ENCODE results near the gene CD58.

The CD58 gene

DNA sequence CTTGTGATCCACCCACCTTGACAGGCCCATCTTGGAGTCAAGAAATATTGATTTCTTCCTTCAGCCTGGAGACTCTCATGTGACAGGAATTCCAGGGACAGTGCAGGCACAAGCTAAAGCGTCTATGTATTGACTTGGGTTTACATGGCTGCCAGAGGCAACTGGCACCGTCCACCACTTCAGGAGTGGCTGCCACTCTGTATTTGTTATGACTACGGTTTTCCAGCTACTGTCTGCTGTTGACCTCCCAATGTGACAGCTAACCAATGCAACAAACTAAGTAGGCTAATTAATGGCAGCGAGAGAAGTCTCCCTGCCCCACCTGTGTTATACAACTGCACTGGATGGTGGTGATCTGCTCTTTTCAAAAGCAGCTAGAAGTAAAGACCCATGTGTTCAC lies 56.9 kb downstream of the CD58 start:
- no peaks in the 10 kb centered on the region for H3K36me3 ChIP-seq (ENCODE audit: insufficient read depth, low read depth, low read length)
- H3K9ac ChIP-seq (ENCODE audit: low read depth, low read length): no peak overlapping the region
- no peak overlapping the region for H3K4me3 ChIP-seq (ENCODE audit: low read length)
- no peaks in the 10 kb centered on the region for H3K9me3 ChIP-seq (ENCODE audit: insufficient read depth, low read depth, low read length)
- H3K4me1 ChIP-seq (ENCODE audit: insufficient read depth, low read length): no peaks in the 10 kb centered on the region
- H3K27me3 ChIP-seq (ENCODE audit: insufficient read depth, low read length): no peaks in the 10 kb centered on the region
- H3K27ac ChIP-seq (ENCODE audit: low read length): no peak overlapping the region

DNA sequence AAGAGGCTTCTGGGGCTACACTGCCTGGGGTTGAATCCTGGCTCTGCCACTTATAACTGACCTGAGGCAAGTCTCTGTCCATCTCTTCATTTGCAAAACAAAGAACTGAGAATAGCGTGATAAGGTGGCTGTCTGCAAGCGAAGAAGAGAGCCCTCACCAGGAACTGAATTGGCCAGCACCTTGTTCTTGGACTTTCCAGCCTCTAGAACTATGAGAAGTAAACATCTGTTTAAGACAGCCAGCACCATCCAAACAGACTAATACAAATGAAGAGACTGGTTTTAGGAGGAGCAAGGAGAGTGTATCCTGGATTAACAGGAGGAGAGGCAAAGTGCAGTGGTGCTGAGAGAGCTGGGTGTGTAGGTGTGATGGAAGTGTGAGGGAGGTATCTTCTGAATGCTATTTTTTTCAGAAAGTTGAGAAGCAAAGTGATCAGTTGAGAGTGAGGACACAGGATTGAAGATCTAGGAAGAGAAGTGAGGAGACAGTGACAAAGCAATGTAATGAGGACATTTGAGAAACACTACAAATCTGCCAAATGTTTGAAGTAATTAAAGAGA lies 59.3 kb downstream of the CD58 start:
- no peak overlapping the region for H3K27ac ChIP-seq (ENCODE audit: low read length)
- H3K36me3 ChIP-seq (ENCODE audit: insufficient read depth, low read depth, low read length): no peaks in the 10 kb centered on the region
- H3K4me1 ChIP-seq (ENCODE audit: insufficient read depth, low read length): no peaks in the 10 kb centered on the region
- H3K27me3 ChIP-seq (ENCODE audit: insufficient read depth, low read length): no peaks in the 10 kb centered on the region
- no peak overlapping the region for H3K4me3 ChIP-seq (ENCODE audit: low read length)
- H3K9ac ChIP-seq (ENCODE audit: low read depth, low read length): no peak overlapping the region
- no peaks in the 10 kb centered on the region for H3K9me3 ChIP-seq (ENCODE audit: insufficient read depth, low read depth, low read length)

DNA sequence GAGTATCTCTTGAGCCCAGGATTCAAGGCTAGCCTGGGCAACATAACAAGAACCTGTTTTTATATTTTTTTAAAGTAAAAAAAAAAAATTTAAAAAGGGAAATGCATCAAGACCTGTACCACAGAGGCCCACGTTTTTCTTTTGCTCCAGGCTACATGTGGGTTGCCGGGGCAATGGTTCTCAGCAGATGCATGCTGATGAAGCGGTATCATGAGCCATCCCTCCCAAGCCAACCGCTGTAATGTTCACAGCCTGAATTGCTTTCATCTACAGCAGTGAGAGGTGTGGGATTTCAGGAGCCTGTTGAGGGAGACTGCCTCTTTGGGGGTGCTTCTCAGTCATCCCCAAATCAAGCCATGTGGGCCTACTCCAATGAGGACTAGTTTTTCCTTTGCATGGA lies 60.5 kb downstream of the CD58 start:
- Histone ChIP-seq H3K27me3 (ENCODE audit: insufficient read depth, low read length) (no peaks in the 10 kb centered on the region), H3K9me3 (ENCODE audit: insufficient read depth, low read depth, low read length) (no peaks in the 10 kb centered on the region), H3K4me3 (ENCODE audit: low read length) (no peak overlapping the region), H3K4me1 (ENCODE audit: insufficient read depth, low read length) (no peaks in the 10 kb centered on the region), H3K9ac (ENCODE audit: low read depth, low read length) (no peak overlapping the region), H3K36me3 (ENCODE audit: insufficient read depth, low read depth, low read length) (no peaks in the 10 kb centered on the region), H3K27ac (ENCODE audit: low read length) (no peak overlapping the region)

DNA sequence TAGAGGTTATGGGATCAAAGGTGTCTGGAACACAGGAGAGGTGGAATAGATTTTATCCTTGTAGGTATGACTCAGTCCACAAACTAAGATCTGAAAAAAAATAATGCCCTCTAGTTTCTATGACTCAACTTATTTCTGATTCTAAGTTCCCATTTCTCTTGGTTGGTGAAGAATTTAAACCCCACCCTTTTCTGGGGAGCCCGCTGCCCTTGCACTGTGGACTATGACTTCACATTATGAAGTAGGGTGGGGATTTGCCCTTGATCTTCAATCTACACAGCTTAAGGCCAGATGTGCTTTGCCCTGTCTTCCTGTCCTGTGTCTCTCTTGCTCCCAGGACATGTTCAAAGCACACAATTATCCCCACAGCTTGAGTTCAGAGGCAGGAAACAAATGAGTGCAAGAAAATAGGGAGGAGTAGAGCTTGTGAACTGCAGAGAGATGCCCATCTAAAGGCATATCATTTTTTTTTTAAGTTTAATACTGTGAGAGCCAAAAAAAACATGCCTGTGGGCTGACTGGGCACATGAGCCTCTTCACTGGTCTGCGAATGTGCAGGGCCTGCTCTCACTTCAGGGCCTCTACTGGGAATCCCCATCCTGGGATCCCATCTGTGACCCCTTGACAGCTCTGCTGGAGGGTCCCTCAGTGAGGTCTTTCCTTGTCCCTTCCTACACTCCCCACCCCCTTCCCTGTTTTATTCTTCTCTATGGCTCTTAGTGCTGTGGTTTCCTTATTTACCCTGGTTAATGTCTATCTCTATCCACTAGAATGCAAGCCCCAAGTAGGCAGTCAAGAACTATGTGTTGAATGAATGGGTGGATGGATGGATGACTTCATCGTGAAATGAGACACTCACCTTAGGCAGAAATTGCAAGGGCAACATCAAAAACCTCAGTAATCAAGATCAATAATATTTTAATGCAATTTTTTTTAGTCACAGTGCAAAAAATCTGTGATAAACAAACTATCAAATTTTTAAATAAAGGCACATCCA lies 61.5 kb downstream of the CD58 start:
- Histone ChIP-seq H3K9ac (ENCODE audit: low read depth, low read length) (no peak overlapping the region), H3K4me1 (ENCODE audit: insufficient read depth, low read length) (no peaks in the 10 kb centered on the region), H3K4me3 (ENCODE audit: low read length) (no peak overlapping the region)

DNA sequence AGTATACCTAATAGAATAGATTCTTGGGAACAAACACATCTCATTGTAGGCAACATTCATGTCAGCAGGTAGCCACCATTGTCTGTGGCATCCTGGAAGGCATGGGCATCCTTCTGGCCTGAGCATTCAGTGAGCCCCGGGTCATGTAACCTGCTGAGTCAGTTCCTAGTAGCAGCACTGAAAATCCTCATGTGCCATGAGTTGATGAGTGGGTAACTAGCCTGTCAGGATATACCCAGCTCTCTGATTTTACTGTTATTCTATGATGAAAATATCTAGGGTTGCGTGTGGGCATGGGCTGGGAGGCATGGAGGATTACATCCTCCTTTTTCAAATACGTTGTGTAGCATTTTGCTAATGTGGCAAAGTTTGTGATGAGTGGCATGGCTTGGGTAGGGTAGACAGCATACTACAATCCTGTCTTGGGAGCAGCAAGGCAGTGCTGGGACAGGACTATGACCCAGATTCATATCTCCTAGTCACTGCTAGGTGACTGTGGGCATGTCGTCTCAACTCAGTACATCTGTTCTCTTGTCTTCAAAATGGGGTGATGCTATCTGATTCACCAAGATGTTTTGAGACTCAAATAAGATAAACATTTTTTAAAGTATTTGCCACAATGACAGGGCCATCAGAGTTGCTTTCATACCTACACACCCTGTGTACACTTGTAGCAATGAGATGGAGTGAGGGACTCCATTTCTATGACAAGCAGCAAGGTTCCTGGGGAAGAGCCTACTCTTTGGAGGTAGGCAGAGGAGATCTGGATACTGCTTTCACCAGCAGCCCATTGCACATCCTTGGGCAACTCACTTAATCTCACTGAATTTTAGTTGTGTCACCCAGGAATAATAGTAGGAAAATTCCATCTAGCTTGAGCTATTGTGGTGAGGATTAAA lies 62.5 kb downstream of the CD58 start:
- no peaks in the 10 kb centered on the region for H3K4me1 ChIP-seq (ENCODE audit: insufficient read depth, low read length)
- no peaks in the 10 kb centered on the region for H3K9me3 ChIP-seq (ENCODE audit: insufficient read depth, low read depth, low read length)
- no peak overlapping the region for H3K27ac ChIP-seq (ENCODE audit: low read length)
- H3K4me3 ChIP-seq (ENCODE audit: low read length): no peak overlapping the region
- H3K9ac ChIP-seq (ENCODE audit: low read depth, low read length): no peak overlapping the region
- H3K27me3 ChIP-seq (ENCODE audit: insufficient read depth, low read length): no peaks in the 10 kb centered on the region
- H3K36me3 ChIP-seq (ENCODE audit: insufficient read depth, low read depth, low read length): no peaks in the 10 kb centered on the region

More for the DNA sequence above, 61.5 kb downstream of the CD58 start:
- no peaks in the 10 kb centered on the region for H3K36me3 ChIP-seq (ENCODE audit: insufficient read depth, low read depth, low read length)
- H3K27me3 ChIP-seq (ENCODE audit: insufficient read depth, low read length): no peaks in the 10 kb centered on the region
- H3K9me3 ChIP-seq (ENCODE audit: insufficient read depth, low read depth, low read length): no peaks in the 10 kb centered on the region
- no peak overlapping the region for H3K27ac ChIP-seq (ENCODE audit: low read length)

DNA sequence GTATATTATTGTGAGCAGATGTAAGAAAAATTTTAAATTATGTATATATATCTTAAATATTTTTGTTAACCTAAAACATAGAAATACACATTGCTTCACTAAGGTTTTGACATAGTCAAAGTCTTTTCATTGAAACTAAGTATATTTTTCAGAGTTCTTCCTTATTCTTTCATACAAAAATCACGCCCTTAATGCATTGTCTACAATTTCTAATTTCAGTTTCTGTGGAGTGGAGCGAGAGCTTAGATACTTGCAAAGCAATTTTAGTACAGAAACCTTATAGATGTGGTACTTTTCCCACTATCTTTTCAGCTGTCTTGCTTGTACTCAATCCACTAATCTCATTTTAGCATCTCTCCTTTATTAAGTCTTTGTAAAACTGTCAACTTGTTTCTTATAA lies 63.2 kb downstream of the CD58 start:
- no peak overlapping the region for H3K27ac ChIP-seq (ENCODE audit: low read length)
- no peaks in the 10 kb centered on the region for H3K27me3 ChIP-seq (ENCODE audit: insufficient read depth, low read length)

GRCh38 chr1:116506132-116507004 lies 64.5 kb downstream of the CD58 start:
- Histone ChIP-seq H3K36me3 (ENCODE audit: insufficient read depth, low read depth, low read length) (no peaks in the 10 kb centered on the region), H3K27me3 (ENCODE audit: insufficient read depth, low read length) (no peaks in the 10 kb centered on the region), H3K4me3 (ENCODE audit: low read length) (no peak overlapping the region), H3K9me3 (ENCODE audit: insufficient read depth, low read depth, low read length) (no peaks in the 10 kb centered on the region), H3K27ac (ENCODE audit: low read length) (no peak overlapping the region), H3K9ac (ENCODE audit: low read depth, low read length) (no peak overlapping the region), H3K4me1 (ENCODE audit: insufficient read depth, low read length) (no peaks in the 10 kb centered on the region)

More for the DNA sequence above, 63.2 kb downstream of the CD58 start:
- Histone ChIP-seq H3K9me3 (ENCODE audit: insufficient read depth, low read depth, low read length) (no peaks in the 10 kb centered on the region), H3K9ac (ENCODE audit: low read depth, low read length) (no peak overlapping the region), H3K4me1 (ENCODE audit: insufficient read depth, low read length) (no peaks in the 10 kb centered on the region), H3K36me3 (ENCODE audit: insufficient read depth, low read depth, low read length) (no peaks in the 10 kb centered on the region), H3K4me3 (ENCODE audit: low read length) (no peak overlapping the region)

- Histone ChIP-seq H3K4me3 (ENCODE audit: low read length) (no peak overlapping the region), H3K36me3 (ENCODE audit: insufficient read depth, low read depth, low read length) (no peaks in the 10 kb centered on the region), H3K27ac (ENCODE audit: low read length) (no peak overlapping the region), H3K27me3 (ENCODE audit: insufficient read depth, low read length) (no peaks in the 10 kb centered on the region), H3K9me3 (ENCODE audit: insufficient read depth, low read depth, low read length) (no peaks in the 10 kb centered on the region), H3K4me1 (ENCODE audit: insufficient read depth, low read length) (no peaks in the 10 kb centered on the region), H3K9ac (ENCODE audit: low read depth, low read length) (no peak overlapping the region)
Observed at GRCh38 chr1:116504308-116505156, 66.3 kb downstream of the CD58 start.

DNA sequence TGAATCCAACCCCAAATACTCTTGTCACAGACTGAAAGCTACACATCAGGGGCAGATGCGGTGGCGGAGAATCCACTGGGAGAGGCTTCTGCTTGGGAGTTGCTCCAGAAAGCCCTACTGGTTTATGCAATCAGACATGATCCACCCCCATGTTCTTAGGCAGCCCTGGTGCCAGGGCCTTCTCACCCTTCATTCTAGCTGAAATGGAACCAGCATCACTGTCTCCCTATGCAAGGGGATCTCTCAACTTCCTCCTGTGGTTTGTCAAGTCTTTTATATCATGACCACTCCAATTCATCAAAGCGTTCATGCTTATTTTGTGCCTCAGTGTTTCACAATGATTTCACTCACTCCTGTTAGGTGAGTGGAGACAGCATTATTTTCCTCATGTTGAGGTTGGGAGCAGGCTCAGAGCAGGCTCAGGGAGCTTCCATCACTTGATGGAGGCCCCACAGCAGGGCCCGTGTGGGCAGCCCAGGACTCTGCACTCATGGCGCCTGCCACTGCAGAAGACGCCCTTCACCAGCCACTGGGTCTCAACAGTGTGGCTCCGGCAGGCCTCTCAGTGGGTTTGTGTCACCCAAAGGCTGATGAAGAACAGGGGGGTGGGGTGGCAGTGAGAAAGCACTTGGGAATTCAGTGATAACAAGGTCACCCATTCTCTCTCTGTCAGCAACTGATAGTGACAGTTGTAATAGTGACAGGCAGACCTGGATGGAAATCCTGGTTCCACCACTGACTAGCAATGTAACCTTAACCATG lies 67.1 kb downstream of the CD58 start:
- H3K4me1 ChIP-seq (ENCODE audit: insufficient read depth, low read length): no peaks in the 10 kb centered on the region
- no peak overlapping the region for H3K27ac ChIP-seq (ENCODE audit: low read length)
- H3K36me3 ChIP-seq (ENCODE audit: insufficient read depth, low read depth, low read length): no peaks in the 10 kb centered on the region
- no peak overlapping the region for H3K9ac ChIP-seq (ENCODE audit: low read depth, low read length)
- H3K9me3 ChIP-seq (ENCODE audit: insufficient read depth, low read depth, low read length): no peaks in the 10 kb centered on the region
- no peaks in the 10 kb centered on the region for H3K27me3 ChIP-seq (ENCODE audit: insufficient read depth, low read length)
- no peak overlapping the region for H3K4me3 ChIP-seq (ENCODE audit: low read length)
